Transverse colon (tissue), 4 donors: ENCODE data around the gene CRACDL. TPM values are rescaled to one million over a fixed set of nuclear protein-coding genes. Genes with fewer than 3 reads are reported as not detected.
"Not testable (repeated sequence)": the region's sequence is repeated elsewhere in the genome, so short reads cannot be mapped to it uniquely, and the experiment has no call there.

Experiments used
- DNase-seq: peaks from one replicate; pipeline ENCODE4 v3.0.0-alpha.2; 2019
- H3K27ac ChIP-seq, 4 donors: fragments of 200-600 bp; sonication (generic); 2 replicates each; pipeline ENCODE4 v1.5.1; 2016 to 2018; ENCODE audit warnings: inconsistent platforms in 4 of 4
- H3K27me3 ChIP-seq: fragments of 200-600 bp; sonication (generic); 2 replicates; pipeline ENCODE4 v1.5.1; 2017; ENCODE audit warnings: inconsistent platforms
- H3K36me3 ChIP-seq, 4 donors: fragments of 200-600 bp; sonication (generic); 2 replicates each; pipeline ENCODE4 v1.5.1; 2017 to 2019; ENCODE audit warnings: inconsistent platforms in 4 of 4
- H3K4me1 ChIP-seq, 4 donors: fragments of 200-600 bp; sonication (generic); 2 replicates each; pipeline ENCODE4 v1.5.1; 2017 to 2020; ENCODE audit warnings: inconsistent platforms in 4 of 4
- H3K4me3 ChIP-seq, 4 donors: fragments of 200-600 bp; sonication (generic); 1 replicate in 1 of 4; 2 replicates in 3 of 4; pipeline versions ENCODE4 v1.5.1 to v1.6.1; 2017 to 2019; ENCODE audit warnings: inconsistent platforms in 4 of 4
- H3K9me3 ChIP-seq, 2 donors: fragments of 200-600 bp; sonication (generic); 2 replicates each; pipeline ENCODE4 v1.5.1; 2017 to 2019; ENCODE audit warnings: inconsistent platforms in 2 of 2
- EP300 ChIP-seq: sonication (generic); formaldehyde crosslinking; IDR thresholded peaks from one replicate; pipeline ENCODE4 v1.6.1; 2017; ENCODE audit warnings: antibody characterized with exemption, low read depth
- POLR2A ChIP-seq: fragments of 450-650 bp; IDR thresholded peaks from one replicate; pipeline ENCODE4 v1.6.1; 2016; ENCODE audit warnings: antibody characterized with exemption, mild to moderate bottlenecking, moderate library complexity
- POLR2AphosphoS5 ChIP-seq, 3 donors: sonication (generic); formaldehyde crosslinking; IDR thresholded peaks; one replicate each; pipeline ENCODE4 v1.6.1; 2016; ENCODE audit warnings: antibody characterized with exemption in 3 of 3
- WGBS, 2 donors: methylation state at CpG; one replicate each; pipeline ENCODE4 v1.1.5; 2018; ENCODE audit warnings: low coverage in 1 of 2; 5-methylcytosine and 5-hydroxymethylcytosine counted together
- in situ Hi-C, 4 donors: fragments of 200-750 bp; cut with MboI; loops; one replicate each; pipeline versions ENCODE4 v1.15.0 to v1.15.1; 2017; ENCODE audit warnings: low sequenced_read_pairs in 3 of 4, low pct_ligation_motif_present in 1 of 4, low pct_unique_long_range_greater_than_20kb in 1 of 4
- intact Hi-C: fragments of 100-400 bp; cut with DNase I; formaldehyde crosslinking; loops from one replicate; pipeline ENCODE4 v1.15.1; 2023; ENCODE audit warnings: low total_unique reads
- total RNA-seq, 4 donors: library from RNA; depleted of rRNA; stranded (reverse); fragments of >200 nt; gene quantifications; one replicate each; pipeline ENCODE4 v1.1.0, GENCODE V29; 2016
- TF ChIP-seq, protein P1 (sequence below), 5 experiments: fragments of 200-600 bp in 3 of 5; fragments of 450-650 bp in 2 of 5; sonication (generic) in 3 of 5; IDR thresholded peaks; 1 replicate in 2 of 5; 2 replicates in 3 of 5; pipeline ENCODE4 v1.5.1; 2016 to 2017; ENCODE audit warnings: antibody characterized with exemption in 5 of 5, inconsistent platforms in 3 of 5, mild to moderate bottlenecking in 2 of 5, moderate library complexity in 1 of 5

CRACDL gene
- total RNA-seq, 4 donors from 2014 or later = 15.1 to 21.3 (median 16.9) TPM

DNA sequence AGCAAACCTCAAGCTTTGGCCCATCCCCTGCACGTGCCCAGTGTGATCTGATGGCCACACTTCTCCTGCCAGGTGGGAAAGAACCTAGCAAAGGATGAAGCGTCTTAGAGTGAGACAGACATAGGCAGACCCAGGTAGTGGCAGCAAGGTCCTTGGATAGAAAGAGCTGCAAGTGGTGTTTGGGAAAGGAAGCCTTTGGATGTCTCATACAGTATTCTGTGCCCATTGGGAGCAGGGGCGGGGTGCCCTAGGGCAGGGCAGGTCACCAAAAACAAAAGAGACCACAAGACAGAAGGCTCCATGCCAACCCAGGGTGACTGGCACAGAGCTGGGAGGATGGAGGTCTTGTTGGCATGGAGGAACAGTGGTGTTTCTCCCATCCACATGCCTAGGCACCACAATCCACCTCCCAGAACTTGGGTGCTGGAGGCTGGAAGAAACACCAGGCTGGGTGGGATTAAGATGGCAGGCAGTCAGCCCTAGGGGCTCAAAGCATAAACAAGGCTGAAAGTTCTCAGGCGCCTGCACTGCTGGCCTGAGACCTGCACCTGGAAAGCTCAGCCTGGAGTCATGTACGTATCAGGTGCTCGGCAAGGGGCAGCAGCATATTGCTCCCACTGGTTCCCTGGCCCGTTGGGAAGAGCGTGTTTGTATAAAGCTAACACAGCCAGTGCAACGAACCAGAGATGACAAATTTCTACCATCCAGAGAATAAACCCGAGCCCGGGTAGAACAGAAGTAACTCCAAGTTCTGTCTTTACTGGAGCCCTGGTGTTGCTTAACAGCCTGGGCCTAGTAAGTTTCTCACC is 52.9 kb downstream of the CRACDL start:
- TF ChIP-seq POLR2AphosphoS5 (IDR thresholded peaks at IDR 0.05) = no peak
- TF ChIP-seq POLR2A = no peak
- TF ChIP-seq, protein P1, sequence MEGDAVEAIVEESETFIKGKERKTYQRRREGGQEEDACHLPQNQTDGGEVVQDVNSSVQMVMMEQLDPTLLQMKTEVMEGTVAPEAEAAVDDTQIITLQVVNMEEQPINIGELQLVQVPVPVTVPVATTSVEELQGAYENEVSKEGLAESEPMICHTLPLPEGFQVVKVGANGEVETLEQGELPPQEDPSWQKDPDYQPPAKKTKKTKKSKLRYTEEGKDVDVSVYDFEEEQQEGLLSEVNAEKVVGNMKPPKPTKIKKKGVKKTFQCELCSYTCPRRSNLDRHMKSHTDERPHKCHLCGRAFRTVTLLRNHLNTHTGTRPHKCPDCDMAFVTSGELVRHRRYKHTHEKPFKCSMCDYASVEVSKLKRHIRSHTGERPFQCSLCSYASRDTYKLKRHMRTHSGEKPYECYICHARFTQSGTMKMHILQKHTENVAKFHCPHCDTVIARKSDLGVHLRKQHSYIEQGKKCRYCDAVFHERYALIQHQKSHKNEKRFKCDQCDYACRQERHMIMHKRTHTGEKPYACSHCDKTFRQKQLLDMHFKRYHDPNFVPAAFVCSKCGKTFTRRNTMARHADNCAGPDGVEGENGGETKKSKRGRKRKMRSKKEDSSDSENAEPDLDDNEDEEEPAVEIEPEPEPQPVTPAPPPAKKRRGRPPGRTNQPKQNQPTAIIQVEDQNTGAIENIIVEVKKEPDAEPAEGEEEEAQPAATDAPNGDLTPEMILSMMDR (IDR thresholded peaks at IDR 0.05) = no peak
- TF ChIP-seq EP300 = no peak
- Histone ChIP-seq H3K36me3 (no peaks in the 10 kb centered on the region), H3K27ac (no peak overlapping the region), H3K27me3 (no peaks in the 10 kb centered on the region), H3K4me1 (no peaks in the 10 kb centered on the region), H3K9me3 (peaks cover 11 to 19% of the 10 kb centered on the region in 2 donors), H3K4me3 (no peak overlapping the region)
- in situ Hi-C loops (no loop called here), intact Hi-C loops (no loop called here)
- no peak for DNase-seq
- WGBS, 2 donors = 90% methylated on average over 11 of the region's 11 CpGs; no CpG with 5 or more reads in 1 of the 2 donors

DNA sequence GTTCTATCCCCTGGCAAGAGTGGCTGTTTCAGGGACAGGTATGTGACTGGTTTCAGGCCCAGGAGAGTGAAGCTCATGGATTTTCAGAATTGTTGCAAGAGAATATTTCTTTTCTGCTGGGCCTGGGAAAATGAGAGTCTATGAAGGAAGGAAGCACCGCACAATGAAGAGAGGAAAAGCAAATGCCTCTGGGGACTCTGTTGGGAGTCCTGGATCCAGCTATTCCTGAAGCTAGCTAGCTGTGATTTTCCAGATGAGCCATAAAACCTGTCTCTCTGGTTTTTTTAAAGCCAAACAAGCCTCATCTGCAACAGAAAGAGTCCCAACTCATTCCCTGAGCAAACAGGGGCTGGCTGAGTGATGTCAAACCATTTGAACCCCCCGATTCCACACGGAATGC is 53.7 kb downstream of the CRACDL start:
- Histone ChIP-seq H3K4me3 (no peak overlapping the region), H3K27me3 (no peaks in the 10 kb centered on the region), H3K27ac (no peak overlapping the region), H3K4me1 (no peaks in the 10 kb centered on the region), H3K9me3 (peaks cover 10 to 16% of the 10 kb centered on the region in 2 donors), H3K36me3 (no peaks in the 10 kb centered on the region)
- TF ChIP-seq EP300 (no peak), POLR2AphosphoS5 (IDR thresholded peaks at IDR 0.05) (no peak), POLR2A (no peak)
- TF ChIP-seq, protein P1 (IDR thresholded peaks at IDR 0.05) = no peak
- no peak for DNase-seq
- 94 to 100% methylated on average over 1 to 3 of the region's 3 CpGs for WGBS, 2 donors
- intact Hi-C loops = no loop called here
- in situ Hi-C loops = no loop called here

DNA sequence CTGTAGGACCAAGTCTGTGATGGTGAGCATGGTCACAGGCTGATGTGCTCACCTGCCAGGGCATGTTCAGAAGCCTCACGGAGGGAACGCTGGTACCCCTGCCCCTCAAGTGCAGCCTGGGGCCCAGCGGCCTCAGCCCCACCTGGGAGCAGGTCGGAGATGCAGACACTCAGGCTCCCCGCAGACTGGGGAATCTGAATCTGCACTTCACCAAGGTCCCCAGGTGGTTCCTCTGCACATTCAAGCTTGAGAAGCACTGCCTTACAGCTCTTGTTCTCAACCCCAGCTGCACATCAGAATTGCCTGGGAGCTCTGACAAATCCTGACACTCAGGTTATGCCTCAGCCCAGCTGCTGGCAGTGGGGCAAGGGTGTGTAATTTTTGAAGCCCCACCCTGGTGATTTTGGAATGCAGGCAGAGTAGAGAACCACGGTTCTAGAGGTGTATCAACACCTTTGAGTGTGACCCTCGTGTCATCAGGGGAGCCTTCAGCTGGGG is 54.8 kb downstream of the CRACDL start:
- H3K4me3 ChIP-seq = no peak overlapping the region
- DNase-seq = no peak
- in situ Hi-C loops (no loop called here), intact Hi-C loops (no loop called here)
- H3K27me3 ChIP-seq = no peaks in the 10 kb centered on the region
- no peaks in the 10 kb centered on the region for H3K36me3 ChIP-seq
- WGBS, 2 donors = 81% methylated on average over 7 of the region's 7 CpGs; no CpG with 5 or more reads in 1 of the 2 donors
- H3K4me1 ChIP-seq = no peaks in the 10 kb centered on the region
- no peak for TF ChIP-seq POLR2AphosphoS5 (IDR thresholded peaks at IDR 0.05)
- no peak for TF ChIP-seq POLR2A
- TF ChIP-seq EP300 = no peak
- TF ChIP-seq, protein P1 (IDR thresholded peaks at IDR 0.05) = no peak
- H3K9me3 ChIP-seq = peaks cover 4% of the 10 kb centered on the region in 2 donors
- H3K27ac ChIP-seq = no peak overlapping the region

DNA sequence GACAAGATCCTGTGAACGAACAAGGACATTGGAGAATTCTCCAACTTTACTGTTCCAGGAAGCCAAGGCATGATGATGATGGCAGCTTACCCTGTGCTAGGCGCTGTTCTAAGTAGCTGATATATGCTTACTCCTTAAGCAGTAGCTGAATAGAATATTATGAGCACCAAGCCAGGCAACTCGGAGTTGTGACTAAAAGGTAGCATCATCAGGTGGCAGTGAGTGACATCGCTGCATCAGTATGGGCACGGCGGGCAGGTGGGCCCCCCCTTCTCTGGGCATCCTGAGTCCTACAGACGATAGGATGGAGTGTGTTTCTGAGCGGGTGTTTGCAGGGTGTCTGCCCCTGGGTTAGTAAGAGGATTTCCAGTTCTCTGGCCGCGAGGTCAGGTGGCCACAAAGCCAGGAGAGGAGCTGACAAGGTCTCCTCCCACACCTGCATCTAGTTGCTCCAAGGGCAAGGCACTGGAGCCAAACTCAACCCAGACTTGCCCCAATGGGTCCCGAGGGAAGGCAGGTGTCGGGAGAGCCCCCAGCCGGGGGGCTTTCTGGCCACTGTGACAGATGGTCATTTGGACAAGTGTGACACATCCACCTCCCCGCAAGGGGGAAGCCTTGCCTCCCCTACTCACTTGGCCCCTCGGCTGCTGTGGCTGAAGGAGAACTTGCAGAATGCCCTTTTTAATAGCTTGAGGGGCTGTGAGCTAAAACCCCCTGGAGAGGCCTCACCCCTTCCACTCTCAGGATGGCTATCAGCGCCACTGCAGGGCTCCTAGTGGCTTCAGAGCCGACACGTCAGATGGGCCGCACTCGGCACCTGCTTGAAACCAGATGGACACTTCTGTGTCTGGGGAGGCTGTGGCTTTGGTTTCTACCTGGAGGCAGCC is 55.5 kb downstream of the CRACDL start:
- Histone ChIP-seq H3K4me1 (no peaks in the 10 kb centered on the region), H3K36me3 (no peaks in the 10 kb centered on the region), H3K4me3 (no peak overlapping the region), H3K27me3 (no peaks in the 10 kb centered on the region), H3K27ac (no peak overlapping the region), H3K9me3 (no peaks in the 10 kb centered on the region)
- 87 to 91% methylated on average over 8 to 20 of the region's 20 CpGs for WGBS, 2 donors
- in situ Hi-C loops (no loop called here), intact Hi-C loops (no loop called here)
- DNase-seq = no peak
- TF ChIP-seq POLR2AphosphoS5 (IDR thresholded peaks at IDR 0.05) (no peak), POLR2A (no peak), EP300 (no peak)
- TF ChIP-seq, protein P1 (IDR thresholded peaks at IDR 0.05) = no peak

DNA sequence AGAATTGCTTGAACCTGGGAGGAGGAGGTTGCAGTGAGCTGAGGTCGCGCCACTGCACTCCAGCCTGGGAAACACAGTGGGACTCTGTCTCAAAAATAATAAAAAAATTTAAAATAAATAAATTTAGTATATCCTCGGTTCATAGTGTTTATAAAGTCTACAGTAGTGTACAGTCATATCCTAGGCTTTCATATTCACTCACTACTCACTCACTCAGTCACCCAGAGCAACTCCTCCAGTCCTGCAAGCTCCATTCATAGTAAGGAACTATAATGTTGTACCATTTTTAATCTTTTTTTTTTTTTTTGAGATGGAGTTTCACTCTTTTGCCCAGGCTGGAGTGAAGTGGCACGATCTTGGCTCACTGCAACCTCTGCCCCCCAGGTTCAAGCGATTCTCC is 58.4 kb downstream of the CRACDL start:
- WGBS, 2 donors = 82 to 87% methylated on average over 5 of the region's 5 CpGs

More for the DNA sequence above, 58.4 kb downstream of the CRACDL start:
- H3K4me3 ChIP-seq, DNase-seq, H3K27me3 ChIP-seq, in situ Hi-C loops, H3K9me3 ChIP-seq, intact Hi-C loops, H3K36me3 ChIP-seq, H3K4me1 ChIP-seq, H3K27ac ChIP-seq: not testable (repeated sequence)
